ENCODE results near the gene ASB16.

Gene ASB16

DNA sequence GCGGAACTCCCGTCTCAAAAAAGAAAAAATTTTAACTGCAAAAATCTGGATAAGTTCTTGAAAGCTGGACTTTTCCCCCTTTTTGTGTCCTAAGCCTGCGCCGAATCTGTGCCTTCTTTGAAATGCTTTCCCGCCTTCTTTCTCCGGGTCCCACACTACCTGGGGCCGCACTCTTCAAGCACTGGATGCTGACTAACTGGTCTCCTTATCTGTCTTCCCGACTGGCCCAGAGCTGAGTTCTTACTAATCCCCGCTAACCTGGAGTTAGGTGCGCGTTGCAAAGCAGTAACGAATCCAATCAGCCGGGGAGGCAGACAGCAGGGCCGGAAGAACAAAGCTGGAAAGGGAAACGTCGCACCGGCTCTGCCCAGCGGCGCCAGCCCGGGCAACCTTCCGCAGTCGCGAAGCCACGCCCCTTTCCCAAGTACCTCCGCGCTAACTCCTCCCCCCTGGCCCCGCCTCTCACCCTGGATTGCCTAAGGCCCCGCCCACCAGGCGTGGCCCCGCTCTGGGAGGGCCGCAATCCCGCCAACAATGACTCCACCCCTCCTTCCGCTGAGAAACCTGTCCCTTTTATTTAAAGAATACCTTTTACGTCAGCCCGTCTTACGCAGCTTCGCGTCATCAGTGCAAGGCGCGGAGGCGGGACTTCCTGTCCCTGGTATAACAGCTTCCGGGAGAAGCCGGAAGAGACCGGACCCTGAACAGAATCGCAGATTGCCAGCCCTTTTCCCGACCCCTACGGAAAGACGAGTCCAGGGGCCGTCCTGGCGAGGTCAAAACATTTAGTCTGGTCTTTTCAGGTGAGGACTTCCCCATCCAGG lies 16.0 kb downstream of the ASB16 start, which contains the start of gene TMUB2:
Gene TMUB2, plus strand, starts transcription at position 666 of the 824 bp plus-strand sequence. CDS start 737 bp downstream, outside the sequence.
- peak; percentile 97 for DNase-seq (ENCODE audit: low read depth, low spot score)
- peak within 1 kb of the TSS; percentile 95 for H3K27ac ChIP-seq

DNA sequence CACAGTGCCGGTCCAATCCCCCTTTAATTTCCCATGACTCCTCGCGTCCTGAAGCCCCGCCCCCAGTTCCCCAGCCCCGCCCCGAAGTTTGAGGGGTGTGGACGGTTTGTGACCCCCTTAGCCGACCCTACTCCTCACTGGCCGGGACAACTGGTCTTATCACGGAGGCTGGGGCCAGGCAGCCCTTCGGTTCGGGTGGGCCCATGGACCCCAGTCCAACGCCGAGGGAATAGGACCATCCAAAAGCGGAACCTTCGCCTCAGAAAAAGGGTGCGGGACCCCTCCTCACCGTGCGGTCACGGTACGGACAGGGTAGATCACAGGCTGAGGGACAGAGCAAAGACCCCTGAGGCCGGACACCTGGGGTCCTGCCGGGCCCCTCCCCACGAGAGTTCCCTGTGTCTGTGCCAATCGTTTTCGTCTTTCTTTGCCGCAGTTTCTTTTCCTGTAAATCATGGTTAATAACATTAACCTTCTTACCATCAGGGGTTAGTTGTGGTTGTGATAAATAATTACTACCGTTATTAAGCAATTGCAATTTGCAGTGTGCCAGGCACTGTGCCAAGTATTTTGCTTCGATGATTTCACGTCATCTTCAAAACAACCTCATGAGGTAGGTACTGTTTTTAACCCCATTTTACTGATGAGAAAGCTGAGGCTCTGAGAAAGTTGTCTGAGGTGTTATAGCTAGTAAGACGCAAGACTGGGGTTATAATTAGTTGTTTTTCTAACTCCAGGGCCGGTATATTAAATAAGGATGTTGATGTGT lies 16.8 kb downstream of the ASB16 start:
- no peak for DNase-seq (ENCODE audit: low read depth, low spot score)
- H3K27ac ChIP-seq: peak overlapping the region; percentile 95

DNA sequence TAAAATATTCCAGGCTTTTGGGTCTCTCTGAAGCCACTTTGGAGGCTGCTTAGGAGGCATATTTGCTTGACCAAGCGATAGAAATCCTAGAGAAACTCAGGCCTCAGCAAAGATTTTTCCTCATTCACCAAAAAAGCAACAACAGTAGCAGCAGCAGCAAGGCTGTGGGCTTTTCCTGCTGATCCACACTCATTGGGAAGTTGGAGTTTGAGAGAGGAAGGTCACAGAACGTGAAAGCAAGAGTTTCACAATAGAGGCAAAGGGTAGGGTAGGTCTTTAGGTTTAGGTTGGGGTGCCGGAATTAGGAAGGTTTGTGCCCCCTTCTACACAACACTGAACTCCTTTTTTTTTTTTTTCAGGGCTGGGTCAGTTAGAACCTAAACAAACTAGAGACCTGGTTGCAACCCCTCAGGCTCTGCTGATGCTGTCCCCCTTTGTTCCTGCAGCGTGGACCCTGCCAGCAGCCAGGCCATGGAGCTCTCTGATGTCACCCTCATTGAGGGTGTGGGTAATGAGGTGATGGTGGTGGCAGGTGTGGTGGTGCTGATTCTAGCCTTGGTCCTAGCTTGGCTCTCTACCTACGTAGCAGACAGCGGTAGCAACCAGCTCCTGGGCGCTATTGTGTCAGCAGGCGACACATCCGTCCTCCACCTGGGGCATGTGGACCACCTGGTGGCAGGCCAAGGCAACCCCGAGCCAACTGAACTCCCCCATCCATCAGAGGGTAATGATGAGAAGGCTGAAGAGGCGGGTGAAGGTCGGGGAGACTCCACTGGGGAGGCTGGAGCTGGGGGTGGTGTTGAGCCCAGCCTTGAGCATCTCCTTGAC lies 18.3 kb downstream of the ASB16 start:
- H3K27ac ChIP-seq: no peak overlapping the region
- DNase-seq (ENCODE audit: low read depth, low spot score): no peak

DNA sequence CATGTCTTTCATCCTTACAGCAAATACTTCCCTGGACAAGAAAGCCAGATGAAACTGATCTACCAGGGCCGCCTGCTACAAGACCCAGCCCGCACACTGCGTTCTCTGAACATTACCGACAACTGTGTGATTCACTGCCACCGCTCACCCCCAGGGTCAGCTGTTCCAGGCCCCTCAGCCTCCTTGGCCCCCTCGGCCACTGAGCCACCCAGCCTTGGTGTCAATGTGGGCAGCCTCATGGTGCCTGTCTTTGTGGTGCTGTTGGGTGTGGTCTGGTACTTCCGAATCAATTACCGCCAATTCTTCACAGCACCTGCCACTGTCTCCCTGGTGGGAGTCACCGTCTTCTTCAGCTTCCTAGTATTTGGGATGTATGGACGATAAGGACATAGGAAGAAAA lies 20.0 kb downstream of the ASB16 start:
- DNase-seq (ENCODE audit: low read depth, low spot score): no peak
- H3K27ac ChIP-seq: no peak overlapping the region

DNA sequence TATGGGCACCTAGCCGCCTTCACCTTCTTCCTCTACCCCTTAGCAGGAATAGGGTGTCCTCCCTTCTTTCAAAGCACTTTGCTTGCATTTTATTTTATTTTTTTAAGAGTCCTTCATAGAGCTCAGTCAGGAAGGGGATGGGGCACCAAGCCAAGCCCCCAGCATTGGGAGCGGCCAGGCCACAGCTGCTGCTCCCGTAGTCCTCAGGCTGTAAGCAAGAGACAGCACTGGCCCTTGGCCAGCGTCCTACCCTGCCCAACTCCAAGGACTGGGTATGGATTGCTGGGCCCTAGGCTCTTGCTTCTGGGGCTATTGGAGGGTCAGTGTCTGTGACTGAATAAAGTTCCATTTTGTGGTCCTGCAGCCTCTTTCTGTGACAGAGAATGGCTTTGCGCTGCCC lies 20.9 kb downstream of the ASB16 start:
- H3K27ac ChIP-seq: no peak overlapping the region

DNA sequence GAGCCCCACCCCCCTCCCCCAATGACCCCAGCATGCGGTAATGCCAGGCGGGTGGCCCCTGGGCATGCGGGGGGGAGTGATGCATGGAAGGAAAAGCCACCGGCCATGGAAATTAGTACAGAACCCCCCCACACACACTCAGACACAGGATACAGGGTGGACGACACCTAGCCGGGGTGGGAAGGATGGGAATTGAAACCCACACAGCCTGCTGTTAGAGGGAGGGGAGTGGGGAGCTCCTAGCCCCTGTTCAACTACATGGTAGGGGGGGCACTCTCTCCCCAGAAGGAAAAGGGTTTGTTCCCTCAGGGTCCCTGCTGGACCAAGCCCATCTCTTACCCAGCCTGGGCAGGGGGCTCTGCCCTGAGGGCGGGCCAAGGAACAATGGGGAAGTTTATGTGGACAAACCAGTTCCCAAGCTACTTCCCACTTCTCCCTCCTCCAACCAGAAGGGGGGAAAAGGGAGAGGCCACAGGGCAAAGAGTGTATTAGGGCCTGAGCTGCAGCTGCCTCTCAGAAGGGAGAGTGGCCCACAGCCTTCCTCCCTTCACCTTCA lies 21.5 kb downstream of the ASB16 start:
- peak overlapping the region; percentile 46 for H3K27ac ChIP-seq
- DNase-seq (ENCODE audit: low read depth, low spot score): no peak

More for the DNA sequence above, 20.9 kb downstream of the ASB16 start:
- DNase-seq (ENCODE audit: low read depth, low spot score): no peak

DNA sequence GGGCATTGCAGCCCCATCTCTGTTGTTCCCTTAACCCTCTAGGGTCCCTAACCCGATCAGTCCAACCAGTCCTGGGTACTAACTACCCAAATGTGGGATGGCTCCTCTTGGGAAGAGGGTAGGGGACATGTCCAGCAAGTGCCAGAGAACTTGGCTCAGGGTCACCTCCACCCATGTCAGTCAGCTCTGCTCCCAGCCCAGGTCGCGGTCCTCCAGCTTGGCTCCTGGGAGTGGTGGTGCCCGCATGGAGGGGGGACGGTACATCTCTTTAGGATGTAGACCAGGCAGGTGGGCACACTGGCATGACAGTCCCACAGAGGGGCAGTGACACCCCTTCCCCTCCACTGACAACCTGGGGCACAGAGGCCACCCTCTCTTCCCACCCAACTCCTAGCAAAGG lies 22.2 kb downstream of the ASB16 start:
- DNase-seq (ENCODE audit: low read depth, low spot score): no peak
- H3K27ac ChIP-seq: peak overlapping the region; percentile 46

DNA sequence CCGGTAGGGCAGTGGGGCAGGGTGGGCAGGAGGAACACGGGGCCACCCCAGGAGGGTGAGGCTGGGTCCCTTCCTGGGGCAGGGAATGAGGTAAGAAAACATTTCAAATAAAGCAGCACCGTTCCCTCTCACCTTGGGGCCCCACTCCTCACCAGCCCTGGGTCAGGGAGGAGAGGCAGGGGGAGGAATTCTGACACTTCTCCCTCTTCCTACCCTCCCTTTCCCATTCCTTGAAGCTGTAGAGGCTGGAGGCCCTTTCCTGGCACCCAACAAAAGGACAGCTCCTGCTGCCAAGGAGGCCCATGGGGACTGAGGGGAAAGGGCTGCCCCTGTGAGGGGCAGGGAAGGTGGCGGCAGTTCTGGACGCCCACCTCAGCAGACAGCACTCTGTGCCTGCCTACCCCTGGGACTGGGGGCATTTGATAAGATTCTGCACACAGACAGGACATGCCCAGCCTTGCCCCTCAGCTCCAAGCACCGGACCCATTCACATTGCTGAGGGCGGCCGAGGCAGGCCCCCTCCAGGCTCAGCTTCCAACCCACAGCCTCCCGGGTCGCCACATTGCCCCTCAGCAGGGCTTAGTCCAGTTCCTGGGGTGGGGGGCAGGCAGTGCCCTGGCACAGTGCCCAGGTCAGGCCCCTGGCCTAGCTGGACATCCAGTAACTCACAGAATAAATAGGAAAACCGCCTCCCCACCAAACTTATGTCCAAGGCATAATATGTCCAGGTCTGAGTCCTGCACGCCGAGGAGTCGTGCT lies 23.0 kb downstream of the ASB16 start:
- H3K27ac ChIP-seq: peak overlapping the region; percentile 46

DNA sequence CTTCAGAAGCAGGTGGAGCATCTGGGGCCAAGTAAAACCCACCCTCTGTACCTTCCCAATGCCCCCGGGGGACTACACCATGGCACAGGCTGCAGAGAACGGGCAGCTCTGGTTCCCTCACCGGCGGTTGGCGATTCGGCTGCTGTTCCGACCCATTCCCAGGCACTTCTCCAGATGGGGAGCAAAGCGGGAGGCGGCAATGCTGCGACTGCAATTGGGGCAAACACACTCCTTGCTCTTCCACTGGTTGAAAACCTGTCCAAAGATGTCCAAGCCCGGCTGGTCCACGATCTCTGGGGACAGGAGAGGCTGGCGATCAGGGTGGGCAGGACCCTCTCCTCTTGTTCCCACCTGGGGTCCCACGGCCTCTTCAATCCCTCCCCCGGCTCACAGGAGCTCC lies 26.6 kb downstream of the ASB16 start:
- no peak for DNase-seq (ENCODE audit: low read depth, low spot score)
- H3K27ac ChIP-seq: no peak overlapping the region

More for the DNA sequence above, 23.0 kb downstream of the ASB16 start:
- no peak for DNase-seq (ENCODE audit: low read depth, low spot score)

DNA sequence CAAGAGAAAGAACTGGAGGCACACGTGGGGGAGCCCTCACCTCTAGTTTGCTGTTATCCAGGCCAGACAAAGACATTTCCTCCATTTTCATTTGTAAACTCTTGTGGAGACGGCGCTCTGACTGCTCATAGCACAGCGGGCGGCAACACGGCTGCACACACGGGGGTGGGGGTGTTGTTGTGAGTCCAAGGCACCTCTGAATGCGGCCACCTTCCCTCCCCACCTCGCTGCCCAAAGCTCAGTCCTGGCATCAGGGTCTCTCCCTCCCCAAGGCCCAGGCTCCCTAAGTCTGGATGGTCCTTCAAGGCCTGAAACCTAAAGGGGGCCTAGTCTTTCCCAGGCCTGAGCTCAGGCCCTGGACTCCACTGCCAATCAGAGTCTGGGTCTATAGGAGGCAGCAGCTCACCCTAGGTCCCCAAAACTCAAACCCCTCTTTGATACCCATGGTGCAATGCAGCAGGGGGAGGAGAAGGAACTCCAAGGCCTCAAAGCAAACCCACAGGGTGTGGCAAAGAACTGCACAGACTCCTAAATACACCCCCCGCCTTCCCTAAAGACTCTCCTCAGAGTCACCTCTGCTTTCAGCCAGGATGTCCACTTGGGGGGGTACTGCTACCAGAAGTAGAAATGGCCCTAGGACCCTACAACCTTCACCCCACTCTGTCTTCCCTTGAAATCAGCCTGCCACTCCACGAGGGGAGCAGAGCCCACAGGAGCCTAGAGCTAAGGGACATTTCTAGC lies 27.6 kb downstream of the ASB16 start:
- H3K27ac ChIP-seq: peak overlapping the region; percentile 98
- DNase-seq (ENCODE audit: low read depth, low spot score): no peak

DNA sequence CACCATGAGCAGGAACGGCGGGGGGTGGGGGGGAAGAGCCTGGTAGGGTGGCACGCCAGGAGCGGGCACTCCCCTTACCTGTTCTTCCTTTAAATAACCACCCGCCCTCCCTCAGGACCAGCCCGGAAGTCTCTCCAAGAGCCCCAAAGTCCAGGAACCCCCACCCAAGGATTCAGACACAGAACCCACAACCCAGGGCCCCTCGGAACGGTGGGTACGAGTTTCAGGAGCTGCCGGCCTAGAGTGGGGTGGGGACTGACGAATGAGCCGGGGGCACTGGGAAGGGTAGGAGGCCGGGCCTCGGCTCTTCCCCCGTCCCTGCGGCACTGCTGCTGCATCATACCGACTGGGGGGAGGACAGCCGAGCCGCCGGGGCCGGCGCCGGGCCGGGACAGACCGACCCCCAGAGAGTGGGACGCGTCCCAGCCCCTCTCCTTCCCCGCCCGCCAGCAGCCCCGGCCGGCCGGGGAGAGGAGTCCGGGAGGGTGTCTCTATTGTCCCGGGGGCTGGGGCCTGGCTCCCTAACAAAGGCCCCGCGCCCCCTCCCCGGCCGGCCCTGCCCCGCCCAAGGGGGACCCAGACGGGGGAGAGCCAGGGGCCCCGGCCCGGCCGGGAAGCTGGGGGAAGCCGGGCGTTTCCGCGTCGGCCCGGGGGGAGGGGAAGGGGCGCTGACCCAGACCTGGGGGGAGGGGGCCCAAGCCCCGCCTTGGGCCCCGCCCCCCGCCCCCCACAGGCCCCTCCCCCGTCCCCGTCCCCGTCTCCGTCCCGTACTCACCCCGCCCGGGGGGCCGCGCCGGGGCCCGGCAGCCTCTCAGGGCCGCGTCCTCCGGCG lies 28.4 kb downstream of the ASB16 start:
- DNase-seq (ENCODE audit: low read depth, low spot score): no peak
- peak overlapping the region; percentile 98 for H3K27ac ChIP-seq

DNA sequence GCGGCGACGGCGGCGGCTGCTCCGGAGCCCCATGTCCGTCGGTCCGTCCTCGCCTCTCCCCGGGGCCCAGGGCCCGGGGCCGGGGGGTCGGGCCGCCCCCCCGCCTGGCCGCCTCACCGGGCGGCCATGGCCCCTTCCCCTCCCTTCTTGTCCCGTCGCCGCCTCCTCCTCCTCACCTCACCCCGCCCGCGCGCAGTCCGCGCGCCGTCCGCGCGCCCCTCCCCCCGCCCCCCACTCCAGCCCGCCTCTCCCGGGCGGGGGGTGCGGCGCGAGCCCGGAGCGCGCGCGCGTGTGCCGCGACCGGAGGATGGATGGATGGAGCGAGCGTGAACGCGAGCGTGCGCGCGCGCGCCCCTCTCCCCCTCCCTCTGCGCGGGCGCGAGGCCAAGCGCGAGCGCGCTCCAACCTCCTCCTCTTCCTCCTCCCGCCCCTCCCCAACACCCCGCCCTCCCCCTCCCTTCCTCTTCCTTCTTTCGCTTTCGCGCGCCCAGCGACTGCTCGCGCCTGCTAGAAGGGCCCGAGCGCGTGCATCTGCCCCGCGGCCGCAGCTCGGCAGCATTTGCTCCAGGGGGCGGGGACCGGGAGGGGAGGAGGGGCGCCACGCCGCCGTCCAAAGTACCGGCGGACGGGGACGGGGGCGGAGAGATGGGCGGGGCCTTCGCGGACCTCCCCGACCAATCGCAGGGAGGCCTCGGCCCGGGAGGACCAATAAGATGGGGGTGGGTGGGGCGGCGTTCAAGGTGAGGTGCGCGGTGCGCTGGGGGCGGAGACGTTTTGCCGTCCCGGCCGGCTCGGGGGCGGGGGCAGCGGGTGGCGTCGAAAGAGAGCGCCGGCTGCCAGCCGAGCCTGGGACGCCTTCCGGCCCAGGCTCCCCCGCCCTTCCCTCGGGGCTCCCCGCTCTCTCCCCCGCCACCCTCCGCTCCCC lies 29.3 kb downstream of the ASB16 start, which contains the start of gene ATXN7L3:
Gene ATXN7L3, minus strand, starts transcription at position 332 of the 925 bp plus-strand sequence. CDS start 1,814 bp downstream, outside the sequence.
- peak within 1 kb of the TSS; percentile 98 for H3K27ac ChIP-seq
- peak; percentile 87 for DNase-seq (ENCODE audit: low read depth, low spot score)

DNA sequence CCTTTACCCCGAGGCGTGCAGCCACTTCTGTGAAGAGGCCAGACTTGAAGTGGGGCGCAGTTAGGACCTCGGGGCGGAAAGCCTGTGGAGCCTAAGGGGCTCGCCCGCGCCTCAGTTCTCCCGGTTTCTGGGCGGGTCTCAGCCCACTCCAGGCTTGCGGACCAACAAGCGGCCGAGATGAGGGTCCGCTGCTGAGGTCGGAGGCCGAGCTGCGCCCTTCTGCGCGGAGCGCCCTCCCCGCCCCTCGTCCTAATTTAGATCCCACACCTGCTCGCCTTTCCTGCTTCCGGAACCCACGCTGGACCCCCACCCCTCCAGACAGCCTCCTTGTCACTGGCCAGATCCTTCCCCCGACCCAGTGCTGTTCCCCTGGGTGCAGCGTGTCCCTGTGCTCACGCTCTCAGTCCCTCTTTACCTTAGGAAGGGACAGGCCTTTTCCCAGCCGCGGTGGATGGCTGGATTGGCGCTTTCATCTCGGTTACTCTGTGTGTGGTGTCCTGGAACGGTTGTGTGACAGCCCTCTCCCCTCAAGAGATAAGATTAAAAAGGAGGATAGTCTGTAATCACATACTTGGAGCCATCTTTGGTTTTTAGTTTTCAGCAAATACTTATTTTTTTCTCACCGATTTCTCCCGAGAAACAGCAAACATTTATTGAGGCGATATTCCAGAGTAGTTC lies 30.1 kb downstream of the ASB16 start:
- H3K27ac ChIP-seq: peak overlapping the region; percentile 98
- no peak for DNase-seq (ENCODE audit: low read depth, low spot score)

DNA sequence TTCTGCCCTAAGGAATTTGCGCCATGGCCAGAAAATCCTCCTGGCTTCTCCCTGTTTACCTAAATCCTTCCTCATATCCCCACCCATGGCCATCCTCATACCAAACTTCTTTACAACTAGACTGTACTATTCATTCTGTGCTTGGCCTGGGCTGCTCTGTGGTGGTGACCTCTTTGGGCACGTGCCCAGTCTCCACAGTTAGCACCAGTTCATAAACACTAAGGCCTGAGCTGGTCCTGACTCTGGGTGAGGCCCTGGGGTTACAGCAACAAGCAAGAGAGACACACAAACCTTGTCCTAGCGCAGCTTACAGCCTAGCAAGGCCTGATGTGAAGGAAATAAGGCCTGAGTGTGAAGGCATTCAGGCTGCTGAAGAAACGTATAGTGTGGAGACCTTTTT lies 32.3 kb downstream of the ASB16 start:
- DNase-seq (ENCODE audit: low read depth, low spot score): no peak
- peak overlapping the region; percentile 16 for H3K27ac ChIP-seq

DNA sequence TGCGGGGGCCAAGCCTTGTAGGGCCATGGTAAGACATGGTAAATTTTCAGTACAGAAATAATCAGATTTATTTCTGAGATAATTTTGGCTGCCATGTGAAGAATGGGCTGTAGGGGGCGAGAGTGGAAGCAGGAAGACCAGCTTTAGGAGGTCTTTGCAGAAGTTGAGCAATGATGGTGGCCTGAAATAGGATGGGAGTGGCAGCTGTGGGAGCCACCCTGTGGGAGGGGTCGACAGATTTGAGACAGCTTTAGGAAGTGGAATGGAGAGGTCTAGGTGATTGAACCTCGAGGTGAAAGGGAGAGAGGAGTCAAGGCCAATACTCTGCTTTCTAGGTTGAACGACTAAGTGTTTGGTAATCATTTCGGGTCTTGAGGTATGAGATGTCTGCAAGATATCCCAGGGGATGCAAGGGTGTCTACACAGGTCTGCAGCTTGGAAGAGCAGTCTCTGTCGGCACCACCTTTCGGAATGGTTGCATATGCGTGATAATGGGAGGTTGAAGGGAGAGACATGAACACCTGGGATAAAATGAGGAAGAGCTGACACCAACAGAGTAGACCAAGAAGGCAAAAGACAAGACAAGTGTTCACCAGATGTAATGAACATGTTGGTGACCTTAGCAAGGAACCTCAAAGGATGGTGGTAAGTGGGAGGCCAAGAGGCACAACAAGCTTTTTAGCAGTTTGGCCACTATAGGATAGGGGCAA lies 33.4 kb downstream of the ASB16 start:
- no peak for DNase-seq (ENCODE audit: low read depth, low spot score)
- H3K27ac ChIP-seq: peak overlapping the region; percentile 16
